Motor neuron (in vitro differentiated cells): ENCODE results near the gene CD93. TPM values are rescaled to one million over a fixed set of nuclear protein-coding genes. Genes with fewer than 3 reads are reported as not detected.

Experiments used
- ATAC-seq, 8 experiments: fragments of 200-7000 bp; cut with Tn5 transposase; replicated peaks in 6 of 8; 2 replicates each; pipeline ENCODE4 v1.8.0; 2021; ENCODE audit warnings: mild to moderate bottlenecking in 8 of 8, moderate library complexity in 8 of 8
- H3K27ac ChIP-seq, 2 donors: fragments of 250-450 bp; sonication (Bioruptor Pico); 2 replicates each; pipeline ENCODE4 v1.9.0; 2021; ENCODE audit warnings: antibody characterized with exemption in 2 of 2, mild to moderate bottlenecking in 2 of 2, moderate library complexity in 1 of 2
- H3K4me1 ChIP-seq, 2 donors: fragments of 250-450 bp; sonication (Bioruptor Pico); replicated peaks in 1 of 2; 2 replicates each; pipeline ENCODE4 v1.6.1; 2021; ENCODE audit warnings: antibody characterized with exemption in 2 of 2, mild to moderate bottlenecking in 2 of 2, moderate library complexity in 1 of 2
- H3K4me3 ChIP-seq, 5 donors: fragments of 250-450 bp; sonication (Bioruptor Pico); 2 replicates each; pipeline ENCODE4 v1.9.0; 2021; ENCODE audit warnings: antibody characterized with exemption in 5 of 5, mild to moderate bottlenecking in 5 of 5, moderate library complexity in 4 of 5
- WGBS, 10 experiments: fragments of 450-650 bp; shearing (Covaris generic); methylation state at CpG; one replicate each; pipeline ENCODE4 v1.0.0; 2022; 5-methylcytosine and 5-hydroxymethylcytosine counted together
- in situ Hi-C, 9 experiments: fragments of 400-800 bp; cut with MboI; loops; one replicate each; pipeline ENCODE4 v1.15.0; 2021; ENCODE audit warnings: low sequenced_read_pairs in 9 of 9, low pct_unique_long_range_greater_than_20kb in 2 of 9; ENCODE audit not compliant: unreplicated experiment in 9 of 9
- total RNA-seq, 8 experiments: library from RNA; unstranded; fragments of 300-600 nt; gene quantifications; 2 replicates each; pipeline versions ENCODE4 v1.2.3 to v1.2.4, GENCODE V29; 2022

CD93 gene
- total RNA-seq = under 1 TPM in 7 of 8 experiments, not detected in 1; under 0.01 to 0.38 (median 0.09) TPM

GRCh38 chr20:23086056-23086566 is at the start of gene CD93:
Gene CD93, minus strand, starts transcription at chr20:23086324. Its CDS starts 132 bp downstream, at chr20:23086192.
- Histone ChIP-seq H3K4me3 (no peak within 1 kb of the TSS), H3K27ac (no peak within 1 kb of the TSS), H3K4me1 (no peaks in the 10 kb centered on the region)
- in situ Hi-C loops = no loop called here
- peak in 3 of 8 experiments; percentile 19 to 56 (median 48) for ATAC-seq
- 20 to 82% (median 48%) methylated on average over 1 to 8 of the region's 28 CpGs; no CpG with 5 or more reads in 3 of the 10 experiments for WGBS, 10 experiments

- ATAC-seq = no peak
Measured at GRCh38 chr20:23133560-23133998, 47.5 kb upstream of the CD93 start.

GRCh38 chr20:23132930-23133559 is 46.9 kb upstream of the CD93 start:
- H3K27ac ChIP-seq = no peak overlapping the region
- ATAC-seq = peak in 4 of 8 experiments; percentile 30 to 54 (median 34)

More at GRCh38 chr20:23133560-23133998, 47.5 kb upstream of the CD93 start:
- in situ Hi-C loops = no loop called here
- Histone ChIP-seq H3K4me1 (peaks cover 0 to 11% of the 10 kb centered on the region in 2 donors), H3K4me3 (no peak overlapping the region), H3K27ac (no peak overlapping the region)
- 90 to 100% (median 95%) methylated on average over 1 to 8 of the region's 8 CpGs; no CpG with 5 or more reads in 3 of the 10 experiments for WGBS, 10 experiments

DNA sequence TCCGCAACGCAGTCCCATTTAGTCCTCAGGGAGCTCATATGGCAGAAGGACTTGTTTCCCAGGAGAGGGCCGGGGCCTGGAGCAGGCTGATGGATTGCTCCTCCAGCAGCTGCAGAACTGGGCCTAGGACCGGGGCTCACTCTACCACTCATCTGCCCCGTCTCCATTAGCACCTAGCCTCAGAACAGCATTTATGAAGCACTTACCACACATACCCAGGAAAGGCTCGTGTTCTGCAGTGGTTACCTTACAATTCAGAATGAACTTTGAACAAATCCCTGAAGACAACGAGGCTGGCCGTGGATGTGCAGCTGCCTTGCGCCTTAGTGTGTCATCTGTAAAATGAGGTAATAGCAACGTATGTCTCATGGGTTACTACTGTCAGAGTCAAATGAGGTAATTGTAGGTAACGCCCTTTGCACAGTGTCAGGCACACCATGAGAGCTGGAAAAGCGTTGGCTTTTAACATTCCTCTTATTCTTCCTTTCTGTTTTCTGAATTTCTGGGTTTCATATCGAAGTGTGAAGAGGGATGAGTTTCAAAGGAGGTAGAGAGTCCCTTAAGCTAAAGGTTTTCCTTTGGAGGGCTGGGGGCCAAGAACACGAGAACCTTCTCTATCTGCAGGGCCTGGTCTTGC is 46.3 kb upstream of the CD93 start:
- ATAC-seq = peak in 6 of 8 experiments; percentile 51 to 92 (median 78)
- no peak overlapping the region for H3K27ac ChIP-seq
- in situ Hi-C loops = no loop called here
- no peak overlapping the region for H3K4me3 ChIP-seq
- peaks cover 0 to 11% of the 10 kb centered on the region in 2 donors for H3K4me1 ChIP-seq
- WGBS, 10 experiments = 66 to 88% (median 71%) methylated on average over 3 to 11 of the region's 14 CpGs; no CpG with 5 or more reads in 1 of the 10 experiments

More at GRCh38 chr20:23132930-23133559, 46.9 kb upstream of the CD93 start:
- in situ Hi-C loops = no loop called here
- WGBS, 10 experiments = 40 to 83% (median 75%) methylated on average over 1 to 6 of the region's 7 CpGs; no CpG with 5 or more reads in 4 of the 10 experiments
- Histone ChIP-seq H3K4me3 (no peak overlapping the region), H3K4me1 (peaks cover 0 to 11% of the 10 kb centered on the region in 2 donors)

DNA sequence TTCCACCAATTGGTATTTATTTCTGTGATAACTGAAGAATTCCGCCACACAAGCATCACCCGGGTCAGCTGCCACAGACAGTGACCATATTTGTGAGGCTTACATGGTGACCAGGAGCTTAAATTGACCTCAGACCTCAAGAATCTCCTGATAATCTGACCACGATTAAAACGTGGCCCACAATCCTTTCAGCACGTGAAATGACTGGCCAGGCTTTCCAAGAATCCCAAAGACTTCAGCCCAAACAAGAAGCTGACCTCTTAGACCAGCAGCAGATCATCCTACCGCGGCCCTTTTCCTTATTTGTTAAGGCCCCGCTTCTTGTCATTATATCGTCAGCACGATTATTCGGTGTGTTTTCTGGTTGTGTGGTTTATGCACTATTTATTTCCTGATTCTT is 45.6 kb upstream of the CD93 start:
- Histone ChIP-seq H3K4me1 (peaks cover 0 to 11% of the 10 kb centered on the region in 2 donors), H3K27ac (no peak overlapping the region), H3K4me3 (no peak overlapping the region)
- in situ Hi-C loops = no loop called here
- 70 to 94% (median 88%) methylated on average over 4 to 11 of the region's 11 CpGs for WGBS, 10 experiments
- ATAC-seq = no peak

DNA sequence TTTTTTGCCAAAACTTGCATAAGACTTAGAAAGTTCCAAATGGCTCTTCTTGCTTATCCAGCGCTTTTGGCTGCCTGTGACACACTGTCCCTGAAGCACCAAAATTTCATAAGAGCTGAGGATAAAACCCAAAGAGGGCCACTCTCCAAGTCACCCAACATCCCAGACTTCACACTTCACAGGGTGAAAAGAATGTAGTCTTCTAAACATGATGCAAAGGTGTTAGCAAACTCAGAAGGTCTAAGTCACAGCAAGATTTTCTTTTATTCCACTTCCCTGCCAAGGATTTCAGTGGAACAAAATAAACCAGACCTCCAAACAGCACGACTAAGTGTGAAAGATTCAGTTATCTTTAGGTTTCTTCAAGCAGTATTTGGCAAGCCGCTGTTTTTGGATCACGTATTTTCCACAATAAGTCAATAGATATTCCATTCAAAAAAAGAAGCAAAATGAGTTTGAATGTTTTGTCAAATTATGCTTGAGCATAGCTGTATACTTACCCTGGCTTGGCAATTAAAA is 44.6 kb upstream of the CD93 start:
- in situ Hi-C loops = no loop called here
- peaks cover 0 to 11% of the 10 kb centered on the region in 2 donors for H3K4me1 ChIP-seq
- H3K27ac ChIP-seq = no peak overlapping the region
- no peak for ATAC-seq
- no peak overlapping the region for H3K4me3 ChIP-seq
- 25 to 100% (median 80%) methylated on average over 1 to 4 of the region's 4 CpGs for WGBS, 10 experiments

GRCh38 chr20:23129891-23130621 is 43.9 kb upstream of the CD93 start:
- peaks cover 0 to 11% of the 10 kb centered on the region in 2 donors for H3K4me1 ChIP-seq
- H3K4me3 ChIP-seq = no peak overlapping the region
- no peak overlapping the region for H3K27ac ChIP-seq
- in situ Hi-C loops = no loop called here
- no peak for ATAC-seq
- 0 to 100% (median 69%) methylated on average over 1 to 6 of the region's 12 CpGs for whole genome bisulfite sequencing, 10 experiments

DNA sequence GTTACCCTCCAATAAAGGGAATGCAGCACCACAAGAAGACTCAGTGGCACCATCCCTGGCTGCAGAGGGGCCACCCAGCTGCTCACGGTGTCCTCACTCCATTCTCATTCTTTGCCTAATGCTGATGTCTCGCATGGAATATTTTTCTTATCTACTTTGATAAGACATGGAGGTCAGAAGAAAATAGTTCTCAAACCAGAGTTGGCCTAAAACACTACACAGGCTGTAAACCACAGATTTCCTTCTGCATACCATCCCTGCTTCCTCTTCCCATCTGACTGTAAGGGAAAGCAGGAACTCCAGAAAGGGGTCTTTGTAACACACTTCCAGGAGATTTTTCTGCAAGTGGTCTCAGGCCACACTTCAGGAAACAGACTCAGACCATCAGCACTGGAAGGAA is 43.1 kb upstream of the CD93 start:
- Histone ChIP-seq H3K4me1 (peaks cover 0 to 15% of the 10 kb centered on the region in 2 donors), H3K27ac (no peak overlapping the region), H3K4me3 (no peak overlapping the region)
- no peak for ATAC-seq
- in situ Hi-C loops = no loop called here
- WGBS, 10 experiments = 71 to 100% (median 88%) methylated on average over 1 to 2 of the region's 2 CpGs; no CpG with 5 or more reads in 4 of the 10 experiments

- peaks cover 0 to 15% of the 10 kb centered on the region in 2 donors for H3K4me1 ChIP-seq
- in situ Hi-C loops = no loop called here
- H3K4me3 ChIP-seq = no peak overlapping the region
- peak in 2 of 8 experiments; percentile 36 to 38 for ATAC-seq
- H3K27ac ChIP-seq = no peak overlapping the region
- WGBS, 10 experiments = 59 to 90% (median 69%) methylated on average over 1 to 4 of the region's 13 CpGs; no CpG with 5 or more reads in 5 of the 10 experiments
Measured at GRCh38 chr20:23128461-23129125, 42.5 kb upstream of the CD93 start.

- WGBS, 10 experiments = 60 to 100% (median 70%) methylated on average over 1 to 4 of the region's 14 CpGs; no CpG with 5 or more reads in 3 of the 10 experiments
- no peak overlapping the region for H3K4me3 ChIP-seq
- peaks cover 0 to 12% of the 10 kb centered on the region in 2 donors for H3K4me1 ChIP-seq
- in situ Hi-C loops = no loop called here
- H3K27ac ChIP-seq = no peak overlapping the region
- no peak for ATAC-seq
Measured at GRCh38 chr20:23127506-23128279, 41.6 kb upstream of the CD93 start.

GRCh38 chr20:23126281-23127061 is 40.3 kb upstream of the CD93 start:
- Histone ChIP-seq H3K27ac (no peak overlapping the region), H3K4me3 (no peak overlapping the region), H3K4me1 (peaks cover 0 to 5% of the 10 kb centered on the region in 2 donors)
- in situ Hi-C loops = no loop called here
- WGBS, 10 experiments = 40 to 100% (median 53%) methylated on average over 1 to 4 of the region's 12 CpGs; no CpG with 5 or more reads in 5 of the 10 experiments
- no peak for ATAC-seq
